ENCODE results near the gene BRD3OS.

BRD3OS gene

DNA sequence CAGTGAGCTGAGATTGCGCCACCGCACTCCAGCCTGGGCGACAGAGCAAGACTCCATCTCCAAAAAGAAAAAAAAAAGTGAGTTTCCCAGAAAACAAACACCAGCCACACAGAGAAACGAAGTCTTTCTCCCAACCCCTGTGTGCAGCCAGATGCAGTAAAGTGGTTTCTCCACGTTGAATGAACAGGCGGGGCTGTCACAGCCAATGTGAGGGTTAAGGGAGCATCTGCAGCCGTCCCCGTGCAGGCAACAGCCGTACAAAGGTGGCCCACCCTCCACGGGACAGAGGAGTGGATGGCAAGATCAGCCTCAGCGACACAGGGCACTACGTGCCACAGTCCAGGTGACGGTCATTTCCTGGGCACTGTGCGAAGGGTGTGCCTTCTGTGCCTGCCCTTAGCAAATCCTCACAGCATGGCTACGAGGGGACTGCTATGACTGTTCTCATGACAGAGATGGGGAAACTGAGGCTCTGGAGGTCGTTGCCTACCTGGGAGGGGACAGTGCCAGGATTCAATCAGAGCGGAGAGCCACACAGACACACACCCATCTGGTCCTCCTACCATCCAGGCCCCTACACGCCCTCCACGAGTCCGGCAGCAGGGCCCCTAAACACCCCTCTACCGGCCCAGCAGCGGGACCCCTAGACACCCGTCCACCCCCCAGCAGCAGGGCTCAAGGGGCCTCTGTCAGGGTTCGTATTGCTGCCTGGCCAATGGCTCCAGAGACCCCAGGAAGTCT, 35.5 kb upstream of the BRD3OS start:
- DNase-seq = peak; percentile 35

DNA sequence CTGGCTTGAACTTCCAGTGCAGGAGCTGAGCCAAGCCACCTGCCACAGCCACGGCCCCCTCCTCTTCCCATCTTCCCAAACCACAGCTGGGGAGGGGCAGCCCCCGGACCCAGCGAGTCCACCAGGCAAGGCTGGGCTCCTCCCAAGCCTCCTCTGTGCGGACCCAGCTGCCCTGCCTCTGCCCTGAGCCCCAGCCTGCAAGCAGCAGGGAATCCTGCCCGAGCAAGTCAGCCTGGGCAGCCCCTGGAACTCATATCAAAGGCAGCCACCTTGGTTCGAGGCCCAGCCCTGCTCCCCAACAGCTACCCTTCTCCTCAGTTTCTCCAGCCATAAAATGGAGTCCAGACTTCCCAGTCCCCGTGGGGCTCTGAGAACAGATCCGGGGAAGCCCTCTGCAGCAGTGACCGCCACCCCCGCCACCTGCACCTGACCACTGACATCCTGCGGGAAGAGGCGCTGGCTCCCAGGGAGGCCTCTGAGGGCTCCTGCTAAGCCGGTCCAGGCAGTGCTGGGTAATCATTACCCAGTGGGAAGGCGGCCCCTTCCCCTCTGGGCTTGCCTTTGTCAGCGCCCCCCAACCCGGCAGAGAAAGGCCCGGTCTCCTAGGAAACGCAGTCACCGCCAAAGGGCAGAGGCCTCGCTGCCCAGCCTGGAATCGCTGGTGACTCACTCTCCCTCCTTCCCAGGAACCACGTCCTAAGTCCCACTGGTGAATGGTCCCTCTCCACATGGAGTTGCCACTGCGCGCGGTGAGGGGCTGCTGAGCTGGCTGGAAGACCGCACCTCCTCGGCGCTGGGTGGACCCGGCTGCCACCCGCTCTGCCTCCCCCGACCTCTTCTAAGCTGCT, 34.7 kb upstream of the BRD3OS start:
- peak; percentile 88 for DNase-seq

DNA sequence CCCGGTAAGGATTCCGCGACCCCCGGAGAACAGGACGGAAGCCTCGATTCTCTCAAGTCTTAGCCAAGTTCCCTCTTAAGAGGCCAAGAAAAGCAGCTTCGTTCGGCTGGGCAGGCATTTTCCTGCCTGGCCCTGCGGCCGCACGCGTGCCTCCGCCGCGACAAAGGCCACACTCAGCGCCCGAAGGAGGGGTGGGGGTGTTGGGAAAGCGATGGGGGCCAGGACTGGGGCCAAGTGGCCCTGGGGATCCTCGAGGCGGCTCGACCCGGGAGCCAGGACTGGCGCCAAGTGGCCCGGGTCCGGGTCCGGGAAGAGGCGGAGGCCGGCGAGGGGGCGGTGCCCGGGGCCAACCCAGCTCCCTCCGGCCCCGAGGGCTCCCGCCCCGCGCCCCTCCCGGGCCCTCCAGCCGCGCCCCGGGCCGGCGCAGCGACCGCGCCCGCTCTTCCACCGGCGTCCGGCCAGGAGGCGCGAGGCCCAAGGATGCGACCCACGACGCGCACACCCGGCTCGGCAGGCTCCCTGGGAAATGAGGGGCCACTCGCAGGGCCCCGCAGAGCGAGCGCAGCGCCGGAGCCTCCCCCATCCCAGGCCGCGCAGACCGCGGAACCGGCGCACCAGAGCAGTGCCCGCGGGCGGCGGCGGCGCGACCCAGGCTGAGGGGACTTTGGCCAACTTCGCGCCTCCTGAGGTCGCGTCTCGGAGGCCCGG, 33.9 kb upstream of the BRD3OS start:
- no peak for DNase-seq

DNA sequence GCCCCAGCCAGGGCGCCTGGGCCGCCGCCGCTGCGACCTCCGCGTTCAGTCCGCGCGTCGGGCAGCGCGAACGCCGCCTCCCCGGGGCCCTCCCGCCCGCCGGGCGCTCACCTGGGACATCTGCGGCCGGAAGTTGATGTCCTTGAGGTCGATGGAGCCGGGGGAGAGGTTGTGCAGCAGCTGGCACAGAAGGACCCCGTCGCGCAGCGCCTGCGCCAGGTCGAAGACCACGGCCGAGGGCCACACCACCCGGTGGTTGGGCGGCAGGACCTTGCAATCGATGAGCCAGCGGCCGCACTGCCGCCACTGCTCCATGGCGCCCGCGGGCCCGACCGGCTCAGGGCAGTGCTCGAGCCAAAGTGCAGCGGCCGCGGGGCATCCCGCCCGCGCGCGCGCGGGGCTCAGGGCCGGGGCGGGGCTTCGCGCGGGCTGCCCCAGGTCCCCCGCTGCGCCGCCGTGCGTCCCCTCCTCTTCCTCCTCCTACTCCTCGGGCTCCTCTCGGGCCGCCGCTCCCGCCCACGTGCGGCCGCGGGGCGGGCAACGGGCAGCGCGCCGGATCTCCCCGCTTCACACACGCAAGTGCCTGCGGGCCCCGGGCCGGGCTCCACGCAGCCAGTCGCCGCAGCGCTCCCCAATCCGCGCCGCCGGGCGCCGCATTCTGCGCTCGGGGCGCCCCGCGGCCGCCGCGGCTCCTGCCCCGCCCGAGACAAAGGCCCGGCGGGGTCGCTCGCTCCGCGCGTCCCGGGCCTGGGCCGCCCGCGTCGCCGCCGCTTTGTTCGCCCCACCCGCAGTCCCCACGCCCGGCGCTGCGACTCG, 33.1 kb upstream of the BRD3OS start, which contains the start of gene VAV2:
Gene VAV2 (minus strand): TSS at position 361 of the 816 bp plus-strand sequence. CDS start 46 bp downstream, at position 315.
- peak; percentile 79 for DNase-seq

DNA sequence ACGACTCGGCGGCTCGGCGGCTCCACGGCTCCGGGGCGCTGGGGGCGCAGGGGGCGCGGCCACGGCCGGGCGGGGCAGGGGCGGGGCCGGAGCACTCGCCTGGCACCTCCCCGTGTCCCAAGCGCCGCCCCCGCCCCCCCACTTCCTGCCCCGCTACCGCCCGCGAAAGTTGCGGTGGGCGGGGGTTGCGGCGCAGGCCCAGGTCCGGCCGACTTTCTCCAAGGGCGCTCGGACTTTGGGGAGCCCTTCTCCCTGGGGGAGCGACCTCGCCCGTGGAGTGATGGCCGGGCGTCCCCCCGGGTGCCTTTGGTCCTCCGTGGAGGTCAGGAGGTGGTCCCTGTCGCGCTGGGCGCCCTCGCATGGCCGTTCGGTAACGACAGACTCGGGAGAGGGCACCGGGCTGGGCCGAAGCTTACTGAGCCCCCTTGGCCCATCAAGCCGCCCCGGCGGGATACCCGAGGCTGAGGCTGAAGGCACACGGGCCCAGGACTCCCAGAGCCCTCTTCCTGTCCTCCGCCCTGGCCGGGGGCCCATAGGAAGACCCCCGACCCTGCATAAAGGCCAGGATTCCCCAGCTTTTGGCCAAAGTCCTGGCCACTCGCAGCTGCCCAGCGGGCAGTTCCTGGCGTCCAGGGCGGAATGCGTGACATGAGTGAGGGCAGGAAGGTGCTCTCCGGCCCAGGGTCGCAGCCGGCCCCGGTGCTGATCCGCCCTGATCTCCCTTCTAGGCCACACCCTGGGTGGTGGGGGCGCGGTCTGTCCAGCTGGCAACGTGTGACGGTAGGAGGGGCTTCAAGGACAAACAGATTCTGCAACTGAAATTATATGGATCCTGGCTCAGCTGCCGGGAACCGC, 32.3 kb upstream of the BRD3OS start:
- peak; percentile 91 for DNase-seq

DNA sequence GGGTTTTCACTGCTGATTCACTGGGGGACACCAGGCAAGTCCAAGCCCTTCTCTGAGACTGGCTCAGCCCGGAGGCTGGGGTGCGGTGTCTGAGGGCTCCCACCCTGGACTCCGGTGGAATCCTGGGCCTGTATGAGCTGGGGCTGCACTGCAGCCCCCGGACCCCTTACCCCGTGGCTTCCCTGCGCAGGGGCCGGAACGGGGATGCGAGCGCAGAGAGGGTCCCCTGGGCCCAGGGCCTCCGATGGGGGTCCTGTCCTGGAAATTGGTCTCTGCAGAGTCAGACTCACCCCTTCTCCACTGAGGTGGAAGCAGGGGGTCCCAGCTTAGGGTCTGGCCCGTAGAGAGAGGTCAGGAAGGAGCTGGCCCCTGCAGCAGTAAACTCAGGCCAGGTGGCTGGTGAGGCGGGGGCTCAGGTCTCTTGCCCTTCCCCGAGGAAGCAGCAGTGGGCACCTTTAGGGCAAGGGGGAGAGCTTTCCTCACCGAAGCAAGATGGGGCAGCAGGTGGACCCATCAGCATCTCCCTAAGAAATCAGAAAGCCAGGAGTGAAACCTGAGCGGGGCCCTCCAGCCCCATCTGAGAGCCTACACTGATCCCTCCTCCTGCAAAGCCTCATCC, 31.5 kb upstream of the BRD3OS start:
- DNase-seq = no peak

DNA sequence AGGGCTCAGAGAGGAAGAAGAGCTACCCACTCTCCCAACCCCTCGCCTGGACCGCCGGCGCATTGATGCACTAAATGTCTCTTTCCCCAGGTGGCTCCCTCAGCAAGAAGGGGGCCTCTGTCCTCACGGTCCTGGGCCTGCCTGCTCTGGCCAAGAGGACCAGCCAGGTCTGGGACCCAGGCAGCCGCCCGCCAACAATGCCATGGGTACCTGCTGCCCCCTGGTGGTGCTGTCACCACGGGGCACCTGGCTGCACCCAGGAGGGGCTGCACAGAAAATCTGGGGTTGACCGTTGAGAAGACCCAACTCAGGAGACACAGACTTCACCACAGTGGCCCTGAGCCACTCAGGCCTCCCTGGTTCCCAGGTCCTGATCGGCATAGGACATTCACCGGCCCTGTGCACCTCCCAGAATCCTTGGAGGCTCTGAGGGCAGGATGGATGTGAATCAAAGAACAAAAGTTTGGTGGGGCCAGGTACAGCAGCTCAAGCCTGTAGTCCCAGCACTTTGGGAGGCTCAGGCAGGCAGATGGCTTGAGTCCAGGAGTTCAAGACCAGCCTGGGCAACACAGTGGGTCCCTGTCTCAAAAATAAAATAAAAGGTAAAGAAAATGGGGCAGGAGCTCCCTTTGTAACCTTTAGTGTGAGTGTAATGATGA, 30.8 kb upstream of the BRD3OS start:
- peak; percentile 91 for DNase-seq

DNA sequence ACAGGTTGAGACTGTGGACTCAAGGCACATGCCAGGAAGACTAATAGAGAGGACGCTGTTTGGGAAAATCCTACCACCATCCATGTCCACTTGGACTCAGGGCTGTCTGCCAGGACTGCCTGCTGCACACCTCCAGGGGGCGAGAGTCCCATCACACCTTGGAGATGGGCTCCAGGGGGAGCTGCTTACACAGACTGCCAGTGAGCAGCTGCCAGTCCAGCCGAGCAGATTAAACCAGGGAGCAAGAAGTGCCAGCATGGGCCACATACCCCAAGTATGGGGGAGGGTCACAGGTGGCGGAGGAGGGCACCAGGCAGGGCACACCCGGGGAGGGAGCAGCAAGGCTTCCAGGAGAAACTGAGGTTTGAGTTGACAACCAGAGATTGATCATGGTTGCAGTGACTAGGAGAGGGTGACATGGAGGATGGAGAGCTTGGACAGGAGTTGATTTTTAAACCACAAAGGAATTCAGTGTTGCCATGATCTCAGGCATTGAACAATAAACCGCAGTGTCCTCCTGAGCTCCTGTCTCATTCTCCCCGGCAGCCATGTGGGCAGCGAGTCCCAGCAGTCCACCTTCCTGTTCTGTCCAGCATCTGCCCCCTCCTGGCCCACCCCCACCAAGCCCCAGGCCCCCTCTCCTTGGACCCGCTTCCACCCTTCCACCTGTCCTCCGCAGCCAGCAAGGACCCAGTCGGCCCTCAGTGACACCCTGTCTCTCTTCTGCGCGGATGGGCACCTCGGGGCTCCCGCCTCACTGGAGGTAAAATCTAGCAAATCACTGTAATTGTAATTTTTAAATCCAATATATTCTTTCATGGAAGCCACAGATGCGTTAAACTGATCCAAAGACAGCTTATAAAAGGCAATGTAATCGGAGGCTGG, 30.0 kb upstream of the BRD3OS start:
- DNase-seq = peak; percentile 56

DNA sequence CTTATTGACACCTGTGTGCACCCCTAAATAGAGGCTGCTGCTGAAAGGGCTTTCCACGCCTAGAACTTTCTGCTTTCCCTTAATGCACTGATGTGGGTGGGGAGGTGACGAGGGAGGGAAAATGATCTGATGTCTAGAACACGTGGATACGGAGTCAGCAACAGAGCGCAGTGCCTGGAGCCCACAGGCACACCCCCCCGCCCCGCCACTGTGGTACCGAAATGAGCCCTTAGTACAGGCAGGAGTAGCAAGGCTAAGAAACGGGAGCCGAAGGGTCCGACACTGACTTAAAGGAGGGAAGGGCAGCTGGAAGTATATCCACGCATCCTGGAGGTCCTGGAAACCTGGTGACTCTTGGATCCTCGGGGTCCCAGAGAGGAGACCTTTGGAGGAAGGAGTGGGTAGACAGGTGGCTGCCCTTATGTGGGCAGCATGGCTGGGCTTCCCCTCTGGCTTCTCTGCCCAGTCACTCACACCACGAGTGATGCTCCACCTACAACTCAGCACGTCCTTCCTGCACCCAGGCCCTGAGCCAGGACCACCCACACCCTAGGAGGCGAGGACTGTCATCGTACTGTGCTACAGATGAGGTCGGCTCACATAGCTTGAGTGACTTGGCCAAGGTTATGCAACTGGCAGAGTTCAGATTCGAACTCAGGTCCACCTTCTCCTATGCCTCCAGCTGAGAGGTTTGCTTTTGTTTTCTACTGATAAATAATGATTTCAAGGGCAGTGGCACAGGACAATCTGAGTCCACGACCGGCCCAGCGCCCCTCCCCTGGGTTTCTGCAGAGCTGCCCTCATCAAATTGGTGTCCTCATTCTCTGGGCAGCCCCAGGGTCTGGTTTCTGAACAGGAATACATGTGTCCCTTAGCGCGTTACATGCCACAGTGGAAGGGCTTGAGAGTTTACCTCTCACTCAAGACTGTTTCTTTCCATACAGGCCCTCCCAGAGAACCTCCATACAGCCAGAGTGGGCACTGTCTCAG, 28.5 kb upstream of the BRD3OS start:
- DNase-seq = no peak

DNA sequence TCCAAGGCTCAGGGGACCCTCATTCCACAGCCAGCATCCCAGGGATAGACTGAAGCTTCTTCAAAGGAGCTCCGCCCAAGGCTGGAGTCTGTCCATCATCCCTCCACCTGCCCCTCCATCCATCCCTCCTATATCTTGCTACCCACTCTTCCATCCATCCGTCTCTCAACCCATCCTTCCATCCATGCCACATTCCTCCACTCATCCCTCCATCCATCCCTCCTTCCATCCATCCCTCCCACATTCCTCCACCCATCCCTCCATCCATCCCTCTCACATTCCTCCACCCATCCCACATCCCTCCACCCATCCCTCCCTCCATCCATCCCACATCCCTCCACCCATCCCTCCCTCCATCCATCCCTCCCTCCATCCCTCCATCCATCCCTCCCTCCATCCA, 27.7 kb upstream of the BRD3OS start:
- no peak for DNase-seq

DNA sequence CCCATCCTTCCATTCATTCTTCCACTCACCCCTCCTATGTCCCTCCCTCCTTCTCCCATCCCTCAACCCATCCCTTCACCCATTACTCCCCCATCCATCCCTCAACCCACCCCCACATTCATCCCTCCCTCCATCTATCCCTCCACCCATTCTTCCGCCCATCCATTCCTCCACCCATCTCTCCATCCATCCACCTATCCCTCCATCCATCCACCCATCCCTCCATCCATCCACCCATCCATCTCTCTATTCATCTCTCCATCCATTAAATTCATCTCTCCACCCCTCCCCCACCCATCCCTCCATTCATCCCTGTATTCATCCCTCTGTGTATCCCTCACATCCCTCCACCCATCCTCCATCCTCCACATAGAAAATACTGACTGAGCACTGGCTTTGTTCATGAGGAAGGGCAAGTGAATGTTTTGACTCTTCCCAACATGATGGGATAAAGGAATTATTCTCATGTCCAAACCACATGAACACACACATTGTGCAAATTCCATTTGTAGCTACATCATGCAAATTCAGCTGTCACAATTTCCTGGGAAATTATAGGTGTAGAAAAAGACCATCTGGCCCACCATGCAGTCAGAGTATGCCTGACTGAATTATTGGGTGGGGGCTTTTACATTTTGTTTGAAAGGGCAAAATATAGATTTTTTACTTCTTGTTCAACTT, 26.2 kb upstream of the BRD3OS start:
- DNase-seq = no peak

DNA sequence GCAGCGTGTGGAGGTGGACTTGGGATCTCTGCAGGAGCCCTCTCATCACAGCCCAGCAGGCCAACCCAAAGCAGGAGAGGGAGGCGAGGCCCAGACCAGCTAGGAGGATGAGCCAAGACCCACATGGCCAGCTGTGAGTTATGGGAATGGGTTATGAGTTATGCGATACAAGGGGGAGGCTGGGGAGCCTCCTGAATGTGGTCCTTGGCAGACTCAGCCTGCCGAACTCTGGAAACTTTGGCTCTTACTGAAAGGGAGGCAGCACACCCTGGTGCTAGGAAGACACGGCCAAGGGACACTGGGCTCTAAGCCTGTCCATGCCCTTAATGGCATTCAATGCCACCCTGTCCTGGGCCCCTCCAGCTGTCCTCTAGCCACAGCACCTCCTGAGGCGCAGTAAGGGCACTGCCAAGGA, 25.4 kb upstream of the BRD3OS start:
- no peak for DNase-seq

DNA sequence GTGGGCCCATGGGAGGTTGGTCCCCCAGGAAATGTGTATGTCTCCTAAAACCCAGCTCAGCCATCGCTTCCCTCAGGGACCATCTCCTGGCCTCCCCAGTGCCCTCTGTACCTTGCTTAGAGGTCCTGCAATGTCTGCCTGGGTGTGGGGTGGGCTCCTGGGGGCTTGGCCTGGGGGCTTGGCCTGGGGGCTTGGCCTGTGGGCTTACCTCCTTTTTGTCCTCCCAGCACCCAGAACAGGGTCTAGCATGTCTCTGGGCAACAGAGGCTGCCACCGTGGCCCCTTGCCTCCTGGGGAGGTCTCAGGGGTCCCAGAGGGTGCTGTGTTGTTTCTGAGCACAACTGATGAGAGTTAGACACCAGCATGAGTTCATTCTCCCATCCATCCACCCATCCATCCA, 22.5 kb upstream of the BRD3OS start:
- DNase-seq = no peak

DNA sequence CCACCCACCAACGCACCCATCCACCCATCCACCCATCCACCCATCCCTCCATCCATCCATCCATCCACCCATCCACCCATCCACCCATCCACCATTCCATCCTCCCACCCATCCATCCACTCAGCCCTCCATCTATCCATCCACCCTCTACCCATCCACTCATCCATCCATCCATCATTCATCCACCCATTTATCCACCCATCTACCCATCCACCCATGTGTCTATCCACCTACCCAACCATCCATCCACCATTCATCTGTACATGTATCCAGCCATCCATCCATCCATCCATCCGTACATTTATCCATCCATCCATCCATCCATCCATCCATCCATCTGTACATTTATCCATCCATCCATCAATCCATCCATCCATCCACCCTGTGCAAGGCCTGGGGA, 22.0 kb upstream of the BRD3OS start:
- no peak for DNase-seq

DNA sequence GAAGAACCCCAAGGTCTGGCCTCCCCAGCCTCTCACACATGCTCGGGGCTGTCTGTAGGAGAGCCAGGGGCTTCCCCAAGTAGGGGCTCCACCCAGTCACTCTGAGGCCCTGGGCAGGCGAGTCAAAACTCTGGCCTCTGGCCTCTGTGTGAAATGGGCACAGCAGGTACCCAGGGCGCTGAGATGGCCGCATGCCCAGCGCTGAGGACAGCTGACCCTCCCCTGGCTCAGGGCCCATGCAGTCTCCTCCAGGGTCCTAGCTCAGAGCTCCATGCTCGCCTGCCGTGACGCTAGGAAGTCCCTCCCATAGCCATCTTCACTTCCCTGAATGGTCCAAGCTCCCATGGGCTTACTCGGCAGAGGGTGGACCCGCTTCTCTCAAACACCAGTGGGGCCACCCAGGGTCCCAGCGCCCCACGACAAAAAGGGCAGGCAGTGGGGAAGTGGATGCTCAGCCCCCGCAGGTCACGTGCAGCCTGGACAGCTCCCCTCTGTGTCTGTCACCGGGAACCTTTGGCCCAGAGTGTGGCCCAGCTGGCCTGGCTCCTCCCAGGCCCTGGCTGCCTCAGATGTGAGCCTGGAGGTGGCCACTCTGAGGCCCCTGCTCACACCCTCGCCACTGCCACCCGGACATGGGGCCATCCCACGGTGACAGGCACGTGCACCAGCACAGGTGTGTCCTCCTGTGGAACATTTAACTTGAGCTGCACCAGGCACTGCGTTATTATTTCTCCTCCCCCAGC, 21.0 kb upstream of the BRD3OS start:
- DNase-seq = peak; percentile 48

DNA sequence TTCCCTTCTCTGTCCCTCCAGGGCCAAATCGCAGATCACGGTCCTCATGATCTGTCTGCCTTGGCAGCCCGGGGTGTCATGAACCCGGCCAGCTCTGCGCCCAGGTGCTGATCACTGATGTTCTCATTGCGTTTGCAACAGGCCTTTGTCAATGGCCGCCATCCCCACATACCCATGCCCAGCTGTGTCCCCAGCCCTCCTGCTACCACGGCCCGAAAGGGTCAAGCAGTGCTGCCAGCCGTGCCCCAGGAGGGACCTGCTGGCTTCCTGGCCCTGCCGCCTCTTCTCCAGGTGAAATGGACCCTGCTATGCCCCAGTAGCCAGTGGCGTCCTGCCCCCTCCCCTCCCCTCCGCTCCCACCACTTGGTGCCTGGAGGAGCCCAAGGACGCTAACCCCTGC, 20.4 kb upstream of the BRD3OS start:
- DNase-seq = no peak

DNA sequence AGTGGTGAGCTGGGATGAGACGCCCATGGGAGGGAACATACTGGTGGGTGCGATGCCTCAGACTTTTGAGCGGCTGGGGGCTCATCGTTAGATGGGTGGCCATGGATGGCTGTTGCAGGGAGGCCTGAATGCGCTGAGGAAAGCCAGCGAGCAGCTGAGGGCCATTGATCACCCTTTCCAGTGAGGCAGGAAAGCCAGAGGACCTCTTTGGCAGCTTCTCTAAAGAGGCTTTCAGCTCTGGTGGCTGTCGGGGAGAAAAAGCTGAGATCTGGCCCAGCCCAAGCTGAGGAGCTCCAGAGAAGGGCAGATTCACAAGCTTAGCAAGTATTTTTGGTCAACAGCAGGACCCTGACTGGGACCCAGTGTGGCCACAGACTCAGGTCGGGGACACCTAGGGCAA, 19.9 kb upstream of the BRD3OS start:
- no peak for DNase-seq

Measured in islet precursor cell (in vitro differentiated cells).